Right lung (tissue), 5 donors: Measurements from ENCODE around the gene RPL7A. TPM values are rescaled to one million over a fixed set of nuclear protein-coding genes. Genes with fewer than 3 reads are reported as not detected.
"Not testable (repeated sequence)": the region's sequence is repeated elsewhere in the genome, so short reads cannot be mapped to it uniquely, and the experiment has no call there.

Experiments used
- DNase-seq, 2 donors: peaks; one replicate each; pipeline ENCODE4 v3.0.0-alpha.2; 2013
- polyA plus RNA-seq, 5 donors: library from polyadenylated mRNA; unstranded; fragments of 120-200 nt; gene quantifications; one replicate each; pipeline versions ENCODE4 v1.2.1 to v1.2.3, GENCODE V29; 2013; ENCODE audit warnings: inconsistent platforms in 1 of 5, low replicate concordance in 1 of 5; ENCODE audit not compliant: insufficient read length in 5 of 5, insufficient read depth in 1 of 5

The RPL7A gene
- polyA plus RNA-seq, 5 donors, result 2,763 to 3,382 (median 3,157) TPM

- no peak for DNase-seq
These were observed 24.8 kb upstream of the RPL7A start for GRCh38 chr9:133323211-133323610.

GRCh38 chr9:133323991-133324703 lies 23.9 kb upstream of the RPL7A start:
- no peak for DNase-seq

DNA sequence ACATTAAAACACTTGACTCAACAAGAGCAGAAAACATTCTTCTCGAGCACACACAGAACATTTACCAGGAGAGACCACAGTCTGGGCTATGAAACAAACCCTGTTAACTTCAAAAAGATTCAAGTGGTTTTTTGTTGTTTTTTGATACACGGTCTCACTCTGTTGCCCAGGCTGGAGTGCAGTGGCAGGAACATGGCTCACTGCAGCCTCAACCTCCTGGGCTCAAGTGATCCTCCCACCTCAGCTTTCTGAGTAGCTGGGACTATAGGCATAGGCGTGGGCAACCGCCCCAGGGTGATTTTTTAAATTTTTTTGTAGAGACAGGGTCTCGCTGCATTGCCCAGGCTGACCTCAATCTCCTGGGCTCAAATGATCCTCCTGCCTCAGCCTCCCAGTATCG lies 21.0 kb upstream of the RPL7A start:
- not testable (repeated sequence) for DNase-seq

- no peak for DNase-seq
These were observed 20.1 kb upstream of the RPL7A start for GRCh38 chr9:133327834-133328484.

DNA sequence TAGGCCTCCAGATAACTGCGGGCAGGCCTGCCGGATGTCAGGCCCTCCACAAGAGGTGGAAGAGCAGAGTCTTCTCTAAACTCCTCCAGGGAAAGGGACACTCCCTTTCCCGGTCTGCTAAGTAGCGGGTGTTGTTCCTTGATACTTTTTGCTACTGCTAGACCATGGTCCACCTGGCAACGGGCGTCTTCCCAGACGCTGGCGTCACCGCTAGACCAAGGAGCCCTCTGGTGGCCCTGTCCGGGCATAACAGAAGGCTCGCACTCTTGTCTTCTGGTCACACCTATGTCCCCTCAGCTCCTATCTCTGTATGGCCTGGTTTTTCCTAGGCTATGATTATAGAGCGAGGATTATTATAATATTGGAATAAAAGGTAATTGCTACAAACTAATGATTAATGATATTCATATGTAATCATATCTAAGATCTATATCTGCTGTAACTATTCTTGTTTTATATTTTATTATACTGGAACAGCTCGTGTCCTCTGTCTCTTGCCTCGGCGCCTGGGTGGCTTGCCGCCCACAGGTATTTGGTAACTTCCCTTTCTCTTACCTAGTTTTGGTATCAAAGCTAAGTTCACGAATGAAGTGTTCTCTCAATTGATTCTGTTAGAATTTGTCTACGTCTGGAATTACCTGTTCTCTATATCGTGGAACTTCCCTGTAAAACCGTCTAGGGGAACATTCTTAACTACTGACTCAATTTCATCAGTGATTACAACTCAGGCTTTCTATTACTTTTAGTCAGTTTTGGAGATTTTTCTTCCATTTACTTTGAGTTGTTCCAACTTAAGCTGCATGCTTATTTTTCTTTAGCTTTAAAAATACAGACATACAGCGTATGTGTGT lies 18.5 kb upstream of the RPL7A start:
- DNase-seq, result not testable (repeated sequence)

GRCh38 chr9:133331221-133331620 lies 16.8 kb upstream of the RPL7A start:
- DNase-seq, result no peak

DNA sequence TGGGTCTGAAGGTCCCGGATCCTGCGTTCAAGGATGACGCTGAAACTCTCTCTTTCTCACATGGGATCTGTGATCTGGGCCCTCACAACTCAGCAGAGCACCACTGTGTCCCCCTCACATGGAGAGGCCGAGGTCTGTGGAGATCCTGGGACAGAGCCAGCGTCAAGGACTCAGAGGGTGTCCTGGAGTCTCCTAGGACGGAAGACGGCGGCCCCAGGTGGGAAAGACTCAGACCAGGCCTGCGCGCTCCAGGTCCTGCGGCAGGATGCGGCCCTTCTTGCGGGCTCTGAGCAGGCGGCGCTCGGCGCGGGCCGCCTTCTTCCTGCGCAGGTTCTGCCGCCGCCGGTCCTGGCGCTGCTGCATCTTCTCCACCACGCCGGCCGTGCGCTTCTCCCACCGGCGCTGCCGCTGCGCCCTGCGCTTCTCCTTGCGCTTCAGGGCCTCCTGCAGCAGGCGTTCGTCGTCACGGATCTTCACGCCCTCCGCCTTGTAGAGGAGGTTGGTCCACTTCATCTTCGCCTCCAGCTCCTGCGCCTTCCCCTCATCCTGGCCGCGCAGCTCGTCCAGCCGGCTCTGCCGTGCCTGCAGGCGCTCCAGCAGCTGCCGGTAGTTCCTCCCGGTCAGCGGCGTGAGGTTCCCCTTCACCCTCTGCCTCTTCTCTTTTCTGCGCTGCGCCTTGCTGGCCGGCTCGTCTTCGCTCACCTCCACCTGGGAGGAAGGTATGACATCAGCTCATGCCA lies 16.2 kb upstream of the RPL7A start:
- no peak for DNase-seq

DNA sequence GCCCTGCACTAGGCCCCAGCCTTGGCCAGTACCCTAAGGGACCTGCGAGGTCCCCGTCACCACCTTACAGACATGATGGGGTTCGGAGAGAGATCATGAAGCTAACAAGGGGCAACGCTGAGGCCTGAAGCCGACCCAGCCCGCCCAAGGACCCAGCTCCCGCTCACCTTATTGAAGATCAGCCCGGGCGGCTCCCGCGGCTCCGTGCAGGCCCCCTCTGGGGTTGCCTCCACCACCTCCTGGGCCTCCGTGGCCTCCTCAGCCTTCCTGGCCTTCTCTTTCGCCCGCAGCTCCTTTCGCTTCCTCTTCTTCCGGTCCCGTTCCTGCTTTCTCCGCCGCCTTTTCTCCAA lies 15.7 kb upstream of the RPL7A start:
- no peak for DNase-seq

- DNase-seq, result no peak
These were observed 15.0 kb upstream of the RPL7A start for GRCh38 chr9:133333011-133333410.

GRCh38 chr9:133333566-133333965 lies 14.5 kb upstream of the RPL7A start:
- DNase-seq, result no peak

- no peak for DNase-seq
These were observed 13.9 kb upstream of the RPL7A start for GRCh38 chr9:133334161-133334560.

DNA sequence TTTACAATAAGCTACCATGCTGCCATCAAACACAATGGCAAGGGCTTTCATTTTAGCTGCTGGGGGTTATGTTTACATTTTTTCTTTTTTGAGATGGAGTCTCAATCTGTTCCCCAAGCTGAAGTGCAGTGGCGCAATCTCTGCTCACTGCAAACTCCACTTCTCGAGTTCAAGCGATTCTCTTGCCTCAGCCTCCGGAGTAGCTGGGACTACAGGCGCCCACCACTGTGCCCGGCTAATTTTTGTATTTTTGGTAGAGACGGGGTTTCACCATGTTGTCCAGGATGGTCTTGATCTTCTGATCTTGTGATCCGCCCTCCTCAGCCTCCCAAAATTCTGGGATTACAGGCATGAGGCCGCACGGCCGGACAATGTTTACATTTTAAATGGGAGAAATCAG lies 13.1 kb upstream of the RPL7A start:
- DNase-seq, result not testable (repeated sequence)

GRCh38 chr9:133335924-133336811 lies 11.8 kb upstream of the RPL7A start, which contains the start of gene SURF6:
Gene SURF6 (minus strand): TSS chr9:133336188. CDS start chr9:133336132, 56 bp downstream.
- peak; percentile 81 to 86 for DNase-seq

GRCh38 chr9:133339641-133340040 lies 8.4 kb upstream of the RPL7A start:
- DNase-seq, result no peak

DNA sequence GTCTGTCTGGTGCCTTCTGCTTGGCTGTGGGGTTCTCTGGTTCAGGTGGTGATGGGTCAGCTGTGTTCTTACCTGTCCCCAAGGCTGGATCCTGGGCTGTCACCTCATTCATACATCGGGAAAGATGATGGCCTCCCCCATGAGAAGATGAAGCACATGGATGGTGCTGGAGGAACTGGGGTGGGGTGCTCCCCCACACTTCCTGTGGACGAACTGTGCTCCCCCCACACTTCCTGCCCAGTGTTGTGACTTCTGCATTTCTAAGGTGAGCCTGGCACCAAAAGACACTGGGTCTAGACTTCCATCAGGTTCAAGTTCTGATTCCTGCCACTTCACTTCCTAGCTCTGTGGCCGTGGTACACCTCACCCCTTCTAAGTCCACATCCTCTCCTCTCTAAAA lies 7.8 kb upstream of the RPL7A start:
- no peak for DNase-seq

GRCh38 chr9:133340916-133341315 lies 7.1 kb upstream of the RPL7A start:
- DNase-seq, result no peak

- no peak for DNase-seq
These were observed 6.5 kb upstream of the RPL7A start for GRCh38 chr9:133341369-133342068.

GRCh38 chr9:133342069-133342406 lies 6.0 kb upstream of the RPL7A start:
- no peak for DNase-seq

DNA sequence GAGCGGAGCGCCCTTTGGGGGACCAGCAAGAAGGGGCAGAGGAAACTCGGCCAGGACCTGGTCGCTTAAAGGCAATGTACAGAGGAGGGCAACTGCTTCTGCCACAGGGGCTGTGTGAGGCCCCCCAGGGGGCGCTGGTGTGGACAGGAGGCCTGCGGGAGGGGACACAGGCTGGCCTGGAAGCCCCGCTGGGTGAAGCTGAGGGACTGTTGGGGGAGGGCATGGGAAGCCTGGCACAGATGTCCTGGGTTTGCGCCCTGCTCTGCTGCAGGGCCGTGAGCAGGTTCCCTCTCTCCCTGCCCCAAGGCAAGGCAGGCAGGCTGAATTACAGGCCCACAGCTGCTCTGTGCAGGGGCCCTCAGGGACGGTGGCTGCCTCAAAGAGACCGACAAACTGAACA lies 5.4 kb upstream of the RPL7A start:
- DNase-seq, result no peak

GRCh38 chr9:133344071-133344470 lies 3.9 kb upstream of the RPL7A start:
- DNase-seq, result no peak
